HepG2 (cell line): Measurements from ENCODE around the gene SLC35A1. TPM values are rescaled to one million over a fixed set of nuclear protein-coding genes. Genes with fewer than 3 reads are reported as not detected.

Source experiments
- ASH2L ChIP-seq: fragments of 300-600, 200-600 bp; sonication (generic); IDR thresholded peaks from 2 replicates; pipeline ENCODE4 v1.7.0; 2017; ENCODE audit warnings: low read depth, mild to moderate bottlenecking, moderate library complexity, mixed read lengths, low read length; ENCODE audit not compliant: insufficient read length
- CREM ChIP-seq, 2 experiments: sonication (generic) in 1 of 2; formaldehyde crosslinking in 1 of 2; IDR thresholded peaks; 2 replicates each; pipeline versions ENCODE4 v1.4.0 to v1.6.1; 2016 to 2020; ENCODE audit warnings: antibody characterized with exemption in 1 of 2, mild to moderate bottlenecking in 1 of 2, missing genetic modification reagents in 1 of 2
- ELF3 ChIP-seq: IDR thresholded peaks from 2 replicates; pipeline ENCODE4 v1.6.1; 2016; ENCODE audit warnings: missing genetic modification reagents, missing compliant biosample characterization
- FOXO1 ChIP-seq: sonication (generic); formaldehyde crosslinking; IDR thresholded peaks from 2 replicates; pipeline ENCODE4 v1.4.0; 2020; ENCODE audit warnings: missing genetic modification reagents
- GATAD1 ChIP-seq: IDR thresholded peaks from 2 replicates; pipeline ENCODE4 v1.6.1; 2016; ENCODE audit warnings: missing genetic modification reagents, missing compliant biosample characterization
- SP5 ChIP-seq: IDR thresholded peaks from 2 replicates; pipeline ENCODE4 v1.6.1; 2016; ENCODE audit warnings: low read depth, borderline replicate concordance
- TBX3 ChIP-seq: fragments of 450-650 bp; IDR thresholded peaks from 2 replicates; pipeline ENCODE4 v1.6.1; 2017; ENCODE audit warnings: antibody characterized with exemption, mild to moderate bottlenecking, inconsistent platforms, borderline replicate concordance
- THAP11 ChIP-seq: IDR thresholded peaks from 2 replicates; pipeline ENCODE4 v1.6.1; 2016; ENCODE audit warnings: missing biosample characterization, missing genetic modification reagents
- TOPORS ChIP-seq: sonication (generic); formaldehyde crosslinking; IDR thresholded peaks from 2 replicates; pipeline ENCODE4 v1.8.0; 2023; ENCODE audit warnings: mild to moderate bottlenecking, missing genetic modification reagents
- ZNF180 ChIP-seq: sonication (generic); formaldehyde crosslinking; IDR thresholded peaks from 2 replicates; pipeline ENCODE4 v1.4.0; 2020; ENCODE audit warnings: low read depth, missing genetic modification reagents, borderline replicate concordance
- ZNF816 ChIP-seq: sonication (generic); formaldehyde crosslinking; IDR thresholded peaks from 2 replicates; pipeline ENCODE4 v1.8.0; 2022; ENCODE audit warnings: missing genetic modification reagents, mild to moderate bottlenecking, borderline replicate concordance
- polyA plus RNA-seq, 8 experiments: library from polyadenylated mRNA; depleted of rRNA in 3 of 8; stranded (reverse) in 7 of 8; unstranded in 1 of 8; fragments of >200 nt; fragmentation: Illumina TruSeq in 4 of 8; extraction: Trizol in 4 of 8; gene quantifications; 2 replicates each; pipeline versions ENCODE4 v1.2.1 to v1.2.3, GENCODE V29; 2011 to 2016; ENCODE audit warnings: low read depth in 4 of 8, missing spikeins in 1 of 8, mixed read lengths in 1 of 8; ENCODE audit not compliant: insufficient read depth in 1 of 8
- total RNA-seq, 5 experiments: library from RNA; depleted of rRNA; stranded (reverse); fragments of >200 nt; fragmentation: Illumina TruSeq; extraction: Trizol; gene quantifications; 2 replicates each; pipeline ENCODE4 v1.2.3, GENCODE V29; 2016; ENCODE audit warnings: low read depth in 1 of 5
- TF ChIP-seq, protein P1 (sequence below): sonication (generic); formaldehyde crosslinking; IDR thresholded peaks from 2 replicates; pipeline ENCODE4 v1.5.1; 2020; ENCODE audit warnings: mild to moderate bottlenecking, missing genetic modification reagents
- TF ChIP-seq, protein P2 (sequence below): IDR thresholded peaks from 2 replicates; pipeline ENCODE4 v1.6.1; 2016; ENCODE audit warnings: low read depth, missing genetic modification reagents, missing compliant biosample characterization
- TF ChIP-seq, protein P3 (sequence below): sonication (generic); formaldehyde crosslinking; IDR thresholded peaks from 2 replicates; pipeline ENCODE4 v1.4.0; 2020; ENCODE audit warnings: missing genetic modification reagents

SLC35A1 gene
- total and polyA plus RNA-seq, 2 of the 13 experiments (the other 11 are each of a cell fraction or from before 2014, with no cell fraction given), result 24.8 to 25.1 TPM

DNA sequence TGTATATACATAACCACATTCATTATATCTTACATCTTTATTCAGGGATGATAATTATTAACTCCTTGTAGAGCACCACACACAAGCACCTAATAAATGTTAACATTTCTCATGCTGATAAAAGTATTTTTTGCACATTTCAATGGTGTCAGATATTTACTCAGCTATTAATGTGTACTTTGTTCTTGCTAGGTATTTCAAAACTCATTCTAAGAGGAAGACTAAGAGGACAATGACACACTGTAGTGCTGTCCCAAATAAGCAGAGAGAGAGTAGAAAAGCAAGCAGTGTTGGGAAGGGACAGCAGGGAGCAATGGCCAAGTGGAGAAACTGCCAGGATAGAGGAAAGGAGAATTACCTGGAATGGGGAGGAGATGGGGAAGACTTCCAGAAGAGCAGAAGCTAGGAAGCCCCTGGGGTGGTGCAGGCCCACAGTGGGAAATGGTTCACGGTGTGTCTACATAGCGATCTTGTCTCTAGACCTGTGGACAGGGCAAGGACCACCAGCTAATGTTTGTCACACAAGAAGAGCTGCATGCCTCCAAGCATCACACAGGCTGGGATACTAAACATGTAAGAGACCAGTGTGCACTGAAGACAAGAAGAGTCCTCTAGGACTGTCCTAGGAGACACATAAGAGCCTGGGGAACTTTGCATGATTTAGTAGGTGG lies 61.7 kb downstream of the SLC35A1 start (continued):
- TF ChIP-seq, protein P1, sequence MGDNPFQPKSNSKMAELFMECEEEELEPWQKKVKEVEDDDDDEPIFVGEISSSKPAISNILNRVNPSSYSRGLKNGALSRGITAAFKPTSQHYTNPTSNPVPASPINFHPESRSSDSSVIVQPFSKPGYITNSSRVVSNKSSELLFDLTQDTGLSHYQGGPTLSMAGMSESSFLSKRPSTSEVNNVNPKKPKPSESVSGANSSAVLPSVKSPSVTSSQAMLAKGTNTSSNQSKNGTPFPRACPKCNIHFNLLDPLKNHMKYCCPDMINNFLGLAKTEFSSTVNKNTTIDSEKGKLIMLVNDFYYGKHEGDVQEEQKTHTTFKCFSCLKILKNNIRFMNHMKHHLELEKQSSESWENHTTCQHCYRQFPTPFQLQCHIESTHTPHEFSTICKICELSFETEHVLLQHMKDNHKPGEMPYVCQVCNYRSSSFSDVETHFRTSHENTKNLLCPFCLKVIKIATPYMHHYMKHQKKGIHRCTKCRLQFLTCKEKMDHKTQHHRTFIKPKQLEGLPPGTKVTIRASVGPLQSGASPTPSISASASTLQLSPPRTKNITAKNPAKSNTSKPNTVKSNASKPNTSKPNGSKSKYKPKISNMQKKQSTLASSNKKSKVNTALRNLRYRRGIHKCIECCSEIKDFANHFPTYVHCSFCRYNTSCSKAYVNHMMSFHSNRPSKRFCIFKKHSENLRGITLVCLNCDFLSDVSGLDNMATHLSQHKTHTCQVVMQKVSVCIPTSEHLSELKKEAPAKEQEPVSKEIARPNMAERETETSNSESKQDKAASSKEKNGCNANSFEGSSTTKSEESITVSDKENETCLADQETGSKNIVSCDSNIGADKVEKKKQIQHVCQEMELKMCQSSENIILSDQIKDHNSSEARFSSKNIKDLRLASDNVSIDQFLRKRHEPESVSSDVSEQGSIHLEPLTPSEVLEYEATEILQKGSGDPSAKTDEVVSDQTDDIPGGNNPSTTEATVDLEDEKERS (CRISPR knock-in tag), result no peak
- TF ChIP-seq FOXO1 (CRISPR knock-in tag) (0 out of 2 replicates have a peak, but pooled peaks have one; percentile 67), ELF3 (CRISPR knock-in tag) (peak; percentile 64), CREM (IDR thresholded peaks at IDR 0.05) (peak; percentile 79), CREM (CRISPR knock-in tag; IDR thresholded peaks at IDR 0.05) (no peak), TBX3 (peak; percentile 82), ZNF816 (CRISPR knock-in tag) (no peak), ASH2L (peak; percentile 60), THAP11 (peak; percentile 69), SP5 (CRISPR knock-in tag) (0 out of 2 replicates have a peak, but pooled peaks have one; percentile 18), GATAD1 (CRISPR knock-in tag) (no peak), ZNF180 (CRISPR knock-in tag) (no peak), TOPORS (no peak)
- TF ChIP-seq, protein P2, sequence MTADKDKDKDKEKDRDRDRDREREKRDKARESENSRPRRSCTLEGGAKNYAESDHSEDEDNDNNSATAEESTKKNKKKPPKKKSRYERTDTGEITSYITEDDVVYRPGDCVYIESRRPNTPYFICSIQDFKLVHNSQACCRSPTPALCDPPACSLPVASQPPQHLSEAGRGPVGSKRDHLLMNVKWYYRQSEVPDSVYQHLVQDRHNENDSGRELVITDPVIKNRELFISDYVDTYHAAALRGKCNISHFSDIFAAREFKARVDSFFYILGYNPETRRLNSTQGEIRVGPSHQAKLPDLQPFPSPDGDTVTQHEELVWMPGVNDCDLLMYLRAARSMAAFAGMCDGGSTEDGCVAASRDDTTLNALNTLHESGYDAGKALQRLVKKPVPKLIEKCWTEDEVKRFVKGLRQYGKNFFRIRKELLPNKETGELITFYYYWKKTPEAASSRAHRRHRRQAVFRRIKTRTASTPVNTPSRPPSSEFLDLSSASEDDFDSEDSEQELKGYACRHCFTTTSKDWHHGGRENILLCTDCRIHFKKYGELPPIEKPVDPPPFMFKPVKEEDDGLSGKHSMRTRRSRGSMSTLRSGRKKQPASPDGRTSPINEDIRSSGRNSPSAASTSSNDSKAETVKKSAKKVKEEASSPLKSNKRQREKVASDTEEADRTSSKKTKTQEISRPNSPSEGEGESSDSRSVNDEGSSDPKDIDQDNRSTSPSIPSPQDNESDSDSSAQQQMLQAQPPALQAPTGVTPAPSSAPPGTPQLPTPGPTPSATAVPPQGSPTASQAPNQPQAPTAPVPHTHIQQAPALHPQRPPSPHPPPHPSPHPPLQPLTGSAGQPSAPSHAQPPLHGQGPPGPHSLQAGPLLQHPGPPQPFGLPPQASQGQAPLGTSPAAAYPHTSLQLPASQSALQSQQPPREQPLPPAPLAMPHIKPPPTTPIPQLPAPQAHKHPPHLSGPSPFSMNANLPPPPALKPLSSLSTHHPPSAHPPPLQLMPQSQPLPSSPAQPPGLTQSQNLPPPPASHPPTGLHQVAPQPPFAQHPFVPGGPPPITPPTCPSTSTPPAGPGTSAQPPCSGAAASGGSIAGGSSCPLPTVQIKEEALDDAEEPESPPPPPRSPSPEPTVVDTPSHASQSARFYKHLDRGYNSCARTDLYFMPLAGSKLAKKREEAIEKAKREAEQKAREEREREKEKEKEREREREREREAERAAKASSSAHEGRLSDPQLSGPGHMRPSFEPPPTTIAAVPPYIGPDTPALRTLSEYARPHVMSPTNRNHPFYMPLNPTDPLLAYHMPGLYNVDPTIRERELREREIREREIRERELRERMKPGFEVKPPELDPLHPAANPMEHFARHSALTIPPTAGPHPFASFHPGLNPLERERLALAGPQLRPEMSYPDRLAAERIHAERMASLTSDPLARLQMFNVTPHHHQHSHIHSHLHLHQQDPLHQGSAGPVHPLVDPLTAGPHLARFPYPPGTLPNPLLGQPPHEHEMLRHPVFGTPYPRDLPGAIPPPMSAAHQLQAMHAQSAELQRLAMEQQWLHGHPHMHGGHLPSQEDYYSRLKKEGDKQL (CRISPR knock-in tag), result peak; percentile 79; the same call in 1 of the 2 replicates
- TF ChIP-seq, protein P3, sequence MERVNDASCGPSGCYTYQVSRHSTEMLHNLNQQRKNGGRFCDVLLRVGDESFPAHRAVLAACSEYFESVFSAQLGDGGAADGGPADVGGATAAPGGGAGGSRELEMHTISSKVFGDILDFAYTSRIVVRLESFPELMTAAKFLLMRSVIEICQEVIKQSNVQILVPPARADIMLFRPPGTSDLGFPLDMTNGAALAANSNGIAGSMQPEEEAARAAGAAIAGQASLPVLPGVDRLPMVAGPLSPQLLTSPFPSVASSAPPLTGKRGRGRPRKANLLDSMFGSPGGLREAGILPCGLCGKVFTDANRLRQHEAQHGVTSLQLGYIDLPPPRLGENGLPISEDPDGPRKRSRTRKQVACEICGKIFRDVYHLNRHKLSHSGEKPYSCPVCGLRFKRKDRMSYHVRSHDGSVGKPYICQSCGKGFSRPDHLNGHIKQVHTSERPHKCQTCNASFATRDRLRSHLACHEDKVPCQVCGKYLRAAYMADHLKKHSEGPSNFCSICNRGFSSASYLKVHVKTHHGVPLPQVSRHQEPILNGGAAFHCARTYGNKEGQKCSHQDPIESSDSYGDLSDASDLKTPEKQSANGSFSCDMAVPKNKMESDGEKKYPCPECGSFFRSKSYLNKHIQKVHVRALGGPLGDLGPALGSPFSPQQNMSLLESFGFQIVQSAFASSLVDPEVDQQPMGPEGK (CRISPR knock-in tag), result 0 out of 2 replicates have a peak, but pooled peaks have one; percentile 48
